Sigmoid colon (tissue), 7 donors: ENCODE measurements around the gene PLD2. TPM values are rescaled to one million over a fixed set of nuclear protein-coding genes. Genes with fewer than 3 reads are reported as not detected.

Experiments
- DNase-seq: peaks from one replicate; pipeline ENCODE4 v3.0.0-alpha.2; 2019
- H3K27ac ChIP-seq, 4 donors: fragments of 200-600 bp; sonication (generic); one replicate each; pipeline ENCODE4 v1.5.1; 2016 to 2019; ENCODE audit warnings: mild to moderate bottlenecking in 1 of 4
- H3K27me3 ChIP-seq, 3 donors: fragments of 200-600 bp; sonication (generic); one replicate each; pipeline ENCODE4 v1.5.1; 2019; ENCODE audit warnings: mild to moderate bottlenecking in 1 of 3
- H3K36me3 ChIP-seq, 4 donors: fragments of 200-600 bp; sonication (generic); one replicate each; pipeline ENCODE4 v1.5.1; 2016 to 2019
- H3K4me1 ChIP-seq, 4 donors: fragments of 200-600 bp; sonication (generic); one replicate each; pipeline ENCODE4 v1.5.1; 2017 to 2019
- H3K4me3 ChIP-seq, 4 donors: fragments of 200-600 bp; sonication (generic); one replicate each; pipeline ENCODE4 v1.5.1; 2017 to 2019; ENCODE audit warnings: mild to moderate bottlenecking in 2 of 4, moderate library complexity in 1 of 4
- H3K9me3 ChIP-seq, 4 donors: fragments of 200-600 bp in 3 of 4; sonication (generic) in 3 of 4; one replicate each; pipeline versions ENCODE4 v1.5.1 to v1.6.1; 2013 to 2019
- CTCF ChIP-seq, 4 experiments: fragments of 450-650 bp in 3 of 4; fragments of 200-600 bp in 1 of 4; IDR thresholded peaks; one replicate each; pipeline ENCODE4 v1.5.1; 2016 to 2019; ENCODE audit warnings: antibody characterized with exemption in 4 of 4, mild to moderate bottlenecking in 3 of 4, moderate library complexity in 2 of 4
- EP300 ChIP-seq, 4 donors: sonication (generic); formaldehyde crosslinking; IDR thresholded peaks; one replicate each; pipeline ENCODE4 v1.6.1; 2017; ENCODE audit warnings: antibody characterized with exemption in 4 of 4
- POLR2A ChIP-seq, 2 donors: fragments of 450-650 bp; IDR thresholded peaks; one replicate each; pipeline ENCODE4 v1.6.1; 2016; ENCODE audit warnings: antibody characterized with exemption in 2 of 2, mild to moderate bottlenecking in 2 of 2, moderate library complexity in 2 of 2
- POLR2AphosphoS5 ChIP-seq, 4 donors: sonication (generic); formaldehyde crosslinking; IDR thresholded peaks; one replicate each; pipeline ENCODE4 v1.6.1; 2017; ENCODE audit warnings: antibody characterized with exemption in 4 of 4
- WGBS, 2 donors: extraction: QIAGEN DNeasy Blood & Tissue Kit; methylation state at CpG; one replicate each; pipeline ENCODE4 v1.1.7; 2013; 5-methylcytosine and 5-hydroxymethylcytosine counted together
- intact Hi-C: fragments of 100-400 bp; cut with DNase I; formaldehyde crosslinking; loops from one replicate; pipeline ENCODE4 v1.15.1; 2023
- polyA plus RNA-seq, 3 donors: library from polyadenylated mRNA; stranded (reverse); fragments of 200-250 nt; gene quantifications; one replicate each; pipeline ENCODE4 v1.2.3, GENCODE V29; 2013
- total RNA-seq, 4 donors: library from RNA; depleted of rRNA; stranded (reverse); fragments of >200 nt; gene quantifications; one replicate each; pipeline ENCODE4 v1.1.0, GENCODE V29; 2016
- donor health status: healthy with polysubstance abuse.
- donor health status: Bipolar disorder and iron deficiency.
- donor health status: healthy.

PLD2 gene
- total RNA-seq (10 to 100 TPM in 3 of 4 donors, 1 to 10 TPM in 1; 9.3 to 20.5 (median 12.3) TPM), polyA plus RNA-seq (10 to 100 TPM in 1 of 3 donors, 1 to 10 TPM in 2; 6.0 to 18.0 (median 7.9) TPM)

- intact Hi-C loops = loop anchor here (5.0 kb wide), 1 partner anchor 80 kb away; no protein-coding TSS in a partner anchor
- no peaks in the 10 kb centered on the region for H3K9me3 ChIP-seq
- peaks cover 0 to 27% (median 20%) of the 10 kb centered on the region in 4 donors for H3K4me1 ChIP-seq
- no peak for TF ChIP-seq EP300 (IDR thresholded peaks at IDR 0.05)
- TF ChIP-seq POLR2A (IDR thresholded peaks at IDR 0.05) = no peak
- TF ChIP-seq CTCF (IDR thresholded peaks at IDR 0.05) = no peak
- TF ChIP-seq POLR2AphosphoS5 (IDR thresholded peaks at IDR 0.05) = peak in 3 of 4 donors; percentile 36 to 50 (median 44)
- DNase-seq = peak; percentile 91
- peaks cover 0 to 18% (median 0%) of the 10 kb centered on the region in 4 donors for H3K36me3 ChIP-seq
- WGBS, 2 donors = 1% methylated on average over 106 of the region's 106 CpGs
- H3K27ac ChIP-seq = peak within 1 kb of the TSS; percentile 78 to 85 (median 82)
- H3K27me3 ChIP-seq = no peaks in the 10 kb centered on the region
- peak within 1 kb of the TSS; percentile 77 to 94 (median 82) for H3K4me3 ChIP-seq
Measured at GRCh38 chr17:4806777-4807604, at the start of gene PLD2. Gene PLD2 (plus strand): TSS chr17:4807152. CDS start chr17:4807773, 621 bp downstream.

GRCh38 chr17:4759776-4760236 is 47.1 kb upstream of the PLD2 start:
- 39 to 75% methylated on average over 10 of the region's 10 CpGs for WGBS, 2 donors
- no peak for TF ChIP-seq CTCF (IDR thresholded peaks at IDR 0.05)
- TF ChIP-seq POLR2AphosphoS5 (IDR thresholded peaks at IDR 0.05) = no peak
- no peak for TF ChIP-seq POLR2A (IDR thresholded peaks at IDR 0.05)
- TF ChIP-seq EP300 (IDR thresholded peaks at IDR 0.05) = no peak
- Histone ChIP-seq H3K4me3 (no peak overlapping the region), H3K27me3 (peaks cover 0 to 12% (median 0%) of the 10 kb centered on the region in 3 donors), H3K27ac (no peak overlapping the region), H3K9me3 (no peaks in the 10 kb centered on the region), H3K36me3 (no peaks in the 10 kb centered on the region), H3K4me1 (no peaks in the 10 kb centered on the region)
- no peak for DNase-seq
- intact Hi-C loops = no loop called here

- no peaks in the 10 kb centered on the region for H3K4me1 ChIP-seq
- 57 to 76% methylated on average over 3 of the region's 3 CpGs for WGBS, 2 donors
- peak in 1 of 2 donors; percentile 16 for TF ChIP-seq POLR2A (IDR thresholded peaks at IDR 0.05)
- peak in 2 of 4 donors; percentile 22 to 32 for TF ChIP-seq POLR2AphosphoS5 (IDR thresholded peaks at IDR 0.05)
- no peak for TF ChIP-seq CTCF (IDR thresholded peaks at IDR 0.05)
- TF ChIP-seq EP300 (IDR thresholded peaks at IDR 0.05) = peak in 1 of 4 donors; percentile 16
- H3K4me3 ChIP-seq = no peak overlapping the region
- H3K27me3 ChIP-seq = peaks cover 0 to 5% (median 0%) of the 10 kb centered on the region in 3 donors
- intact Hi-C loops = no loop called here
- no peaks in the 10 kb centered on the region for H3K36me3 ChIP-seq
- H3K9me3 ChIP-seq = no peaks in the 10 kb centered on the region
- H3K27ac ChIP-seq = peak overlapping the region in 1 of 4 donors; percentile 57
- DNase-seq = no peak
Measured at GRCh38 chr17:4764595-4764994, 42.4 kb upstream of the PLD2 start.

- 78 to 89% methylated on average over 3 of the region's 3 CpGs for WGBS, 2 donors
- TF ChIP-seq POLR2AphosphoS5 (IDR thresholded peaks at IDR 0.05) (no peak), POLR2A (IDR thresholded peaks at IDR 0.05) (no peak), EP300 (IDR thresholded peaks at IDR 0.05) (peak in 2 of 4 donors; percentile 18 to 21), CTCF (IDR thresholded peaks at IDR 0.05) (no peak)
- intact Hi-C loops = no loop called here
- Histone ChIP-seq H3K36me3 (no peaks in the 10 kb centered on the region), H3K4me3 (no peak overlapping the region), H3K27ac (peak overlapping the region in 3 of 4 donors; percentile 20 to 57 (median 43)), H3K4me1 (no peaks in the 10 kb centered on the region), H3K27me3 (peaks cover 0 to 2% (median 0%) of the 10 kb centered on the region in 3 donors), H3K9me3 (no peaks in the 10 kb centered on the region)
- DNase-seq = no peak
Measured at GRCh38 chr17:4766201-4766600, 40.8 kb upstream of the PLD2 start.
